Measurements from ENCODE around the gene GSS.
A peak's percentile ranks its signal among the peaks of the same experiment; 100 is the strongest.

GSS gene

GRCh38 chr20:34956041-34956458 lies 444 bp upstream of the GSS start:
- Histone ChIP-seq H3F3A (ENCODE audit: insufficient read depth, low read length) (no peaks in the 10 kb centered on the region), H3K9me3 (ENCODE audit: low read length) (peaks cover 8% of the 10 kb centered on the region), H3K36me3 (ENCODE audit: insufficient read depth, low read length) (no peaks in the 10 kb centered on the region; the same call in 1 of the 2 replicates), H3K79me2 (ENCODE audit: insufficient read depth, low read length) (no peaks in the 10 kb centered on the region), H2AFZ (ENCODE audit: low read length) (0 out of 2 replicates have a peak overlapping the region, but pooled peaks have one; percentile 12), H3K9me2 (ENCODE audit: low read depth, low read length) (no peaks in the 10 kb centered on the region), H3K4me1 (ENCODE audit: insufficient read depth, low read length, severe bottlenecking) (peaks cover 26% of the 10 kb centered on the region), H3K27ac (ENCODE audit: low read depth, low read length, poor library complexity, severe bottlenecking) (no peak overlapping the region), H4K20me1 (ENCODE audit: insufficient read depth, low read length) (no peaks in the 10 kb centered on the region), H3K9ac (ENCODE audit: low read length) (peak overlapping the region; percentile 83; the same call in 1 of the 2 replicates), H3K4me3 (ENCODE audit: low read depth, low read length, poor library complexity, severe bottlenecking) (peak overlapping the region; percentile 78), H3K4me2 (ENCODE audit: low read length) (peak overlapping the region; percentile 85), H3K27me3 (ENCODE audit: insufficient read depth, low read length) (no peaks in the 10 kb centered on the region)
- TF ChIP-seq CTCF (IDR thresholded peaks at IDR 0.05; ENCODE audit: low read length) (no peak; the same call in 1 of the 2 replicates), EZH2 (IDR thresholded peaks at IDR 0.05; ENCODE audit: borderline replicate concordance, low read length) (no peak)

GRCh38 chr20:34954904-34955230 lies 739 bp downstream of the GSS start:
- peaks cover 5% of the 10 kb centered on the region for H3K36me3 ChIP-seq (ENCODE audit: insufficient read depth, low read length)
- peaks cover 8% of the 10 kb centered on the region for H3K9me3 ChIP-seq (ENCODE audit: low read length)
- H3F3A ChIP-seq (ENCODE audit: insufficient read depth, low read length): no peaks in the 10 kb centered on the region
- H4K20me1 ChIP-seq (ENCODE audit: insufficient read depth, low read length): no peaks in the 10 kb centered on the region
- H3K9me2 ChIP-seq (ENCODE audit: low read depth, low read length): no peaks in the 10 kb centered on the region
- TF ChIP-seq EZH2 (IDR thresholded peaks at IDR 0.05; ENCODE audit: borderline replicate concordance, low read length) (no peak), CTCF (IDR thresholded peaks at IDR 0.05; ENCODE audit: low read length) (no peak)
- peak overlapping the region; percentile 83 for H3K9ac ChIP-seq (ENCODE audit: low read length)
- no peaks in the 10 kb centered on the region for H3K79me2 ChIP-seq (ENCODE audit: insufficient read depth, low read length)
- no peaks in the 10 kb centered on the region for H3K27me3 ChIP-seq (ENCODE audit: insufficient read depth, low read length)
- H3K27ac ChIP-seq (ENCODE audit: low read depth, low read length, poor library complexity, severe bottlenecking): peak overlapping the region; percentile 34
- peaks cover 26% of the 10 kb centered on the region for H3K4me1 ChIP-seq (ENCODE audit: insufficient read depth, low read length, severe bottlenecking)
- peak overlapping the region; percentile 78 for H3K4me3 ChIP-seq (ENCODE audit: low read depth, low read length, poor library complexity, severe bottlenecking)
- H3K4me2 ChIP-seq (ENCODE audit: low read length): peak overlapping the region; percentile 85
- H2AFZ ChIP-seq (ENCODE audit: low read length): peak overlapping the region; percentile 40

GRCh38 chr20:34953960-34954359 lies 1.6 kb downstream of the GSS start:
- H3K4me1 ChIP-seq (ENCODE audit: insufficient read depth, low read length, severe bottlenecking): peaks cover 26% of the 10 kb centered on the region
- H3K27ac ChIP-seq (ENCODE audit: low read depth, low read length, poor library complexity, severe bottlenecking): no peak overlapping the region
- H3K9me3 ChIP-seq (ENCODE audit: low read length): peaks cover 8% of the 10 kb centered on the region
- H3K9ac ChIP-seq (ENCODE audit: low read length): no peak overlapping the region
- no peak overlapping the region for H2AFZ ChIP-seq (ENCODE audit: low read length)
- H3K36me3 ChIP-seq (ENCODE audit: insufficient read depth, low read length): peaks cover 12% of the 10 kb centered on the region
- no peaks in the 10 kb centered on the region for H3F3A ChIP-seq (ENCODE audit: insufficient read depth, low read length)
- H3K79me2 ChIP-seq (ENCODE audit: insufficient read depth, low read length): no peaks in the 10 kb centered on the region
- no peaks in the 10 kb centered on the region for H3K9me2 ChIP-seq (ENCODE audit: low read depth, low read length)
- H4K20me1 ChIP-seq (ENCODE audit: insufficient read depth, low read length): no peaks in the 10 kb centered on the region
- no peak overlapping the region for H3K4me3 ChIP-seq (ENCODE audit: low read depth, low read length, poor library complexity, severe bottlenecking)
- H3K27me3 ChIP-seq (ENCODE audit: insufficient read depth, low read length): no peaks in the 10 kb centered on the region
- no peak overlapping the region for H3K4me2 ChIP-seq (ENCODE audit: low read length)
- TF ChIP-seq EZH2 (IDR thresholded peaks at IDR 0.05; ENCODE audit: borderline replicate concordance, low read length) (no peak), CTCF (IDR thresholded peaks at IDR 0.05; ENCODE audit: low read length) (no peak)

Measured in OCI-LY1 (cell line).